ENCODE data around the gene H2AZ2. TPM values are rescaled to one million over a fixed set of nuclear protein-coding genes. Genes with fewer than 3 reads are reported as not detected.

H2AZ2 gene
- total and polyA plus RNA-seq, 2 experiments from 2014 or later, result 165 to 179 TPM

DNA sequence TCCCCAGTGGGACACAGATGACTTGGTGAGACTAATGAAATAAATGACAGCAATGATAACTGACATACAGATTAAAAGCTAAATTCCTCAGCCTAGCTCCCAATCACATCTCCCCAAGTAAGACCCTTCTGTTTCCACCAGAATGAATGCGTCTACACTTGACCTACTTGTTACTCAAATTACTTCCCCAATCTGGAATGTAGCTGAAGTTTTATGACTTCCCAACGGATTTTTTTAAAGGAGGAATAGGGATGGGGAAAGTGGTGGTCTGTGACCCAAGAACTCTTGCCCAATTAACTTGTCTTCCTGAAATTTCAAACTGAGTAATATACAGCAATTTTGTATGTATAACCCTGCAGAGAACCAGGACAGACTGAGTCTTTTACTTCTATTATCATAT, 9.1 kb downstream of the H2AZ2 start:
- in situ Hi-C loops (cut with MboI), result no loop called here
- H3K27me3 ChIP-seq (replicated peaks; ENCODE audit: insufficient read depth), result no peaks in the 10 kb centered on the region
- H3K9ac ChIP-seq, result no peak overlapping the region
- H3K79me2 ChIP-seq (ENCODE audit: insufficient read depth), result peaks cover 91% of the 10 kb centered on the region
- no peaks in the 10 kb centered on the region for H4K20me1 ChIP-seq (ENCODE audit: insufficient read depth)
- no peak for DNase-seq
- peaks cover 20% of the 10 kb centered on the region for H3K36me3 ChIP-seq (ENCODE audit: low read depth)
- H3K4me3 ChIP-seq, result no peak overlapping the region
- no peaks in the 10 kb centered on the region for H3K9me2 ChIP-seq (ENCODE audit: insufficient read depth)
- H2AFZ ChIP-seq, result no peak overlapping the region
- TF ChIP-seq EZH2 (IDR thresholded peaks at IDR 0.05; ENCODE audit: insufficient read depth, poor library complexity, severe bottlenecking) (no peak), EZH2phosphoT487 (IDR thresholded peaks at IDR 0.05; ENCODE audit: insufficient read depth, low read depth) (no peak)
- 0 out of 2 replicates have a peak, but pooled peaks cover 5% of the 10 kb centered on the region for H3F3A ChIP-seq (ENCODE audit: insufficient read depth)
- H3K4me2 ChIP-seq (ENCODE audit: unreplicated experiment), result no peak overlapping the region
- H3K4me1 ChIP-seq (ENCODE audit: insufficient read depth), result no peaks in the 10 kb centered on the region
- H3K9me3 ChIP-seq (ENCODE audit: low read depth), result no peaks in the 10 kb centered on the region
- no peak overlapping the region for H3K27ac ChIP-seq
- WGBS, 2 experiments (ENCODE audit: low coverage in 1 of 2, low lambda C conversion rate in 2 of 2, missing lambda C conversion rate in 2 of 2), result 71 to 82% methylated on average over 2 of the region's 2 CpGs

GRCh38 chr7:44827567-44827966, 20.3 kb downstream of the H2AZ2 start:
- Histone ChIP-seq H3K9me3 (ENCODE audit: low read depth) (no peaks in the 10 kb centered on the region), H3K79me2 (ENCODE audit: insufficient read depth) (0 out of 2 replicates have a peak, but pooled peaks cover 4% of the 10 kb centered on the region), H4K20me1 (ENCODE audit: insufficient read depth) (no peaks in the 10 kb centered on the region), H3K9me2 (ENCODE audit: insufficient read depth) (no peaks in the 10 kb centered on the region), H3K27ac (no peak overlapping the region), H3K4me3 (no peak overlapping the region), H3K9ac (no peak overlapping the region), H3K27me3 (replicated peaks; ENCODE audit: insufficient read depth) (no peaks in the 10 kb centered on the region), H3K4me2 (ENCODE audit: unreplicated experiment) (no peak overlapping the region), H3K36me3 (ENCODE audit: low read depth) (peaks cover 29% of the 10 kb centered on the region), H3K4me1 (ENCODE audit: insufficient read depth) (0 out of 2 replicates have a peak, but pooled peaks cover 8% of the 10 kb centered on the region), H3F3A (ENCODE audit: insufficient read depth) (peaks cover 26% of the 10 kb centered on the region), H2AFZ (no peak overlapping the region)
- no peak for DNase-seq
- WGBS, 2 experiments (ENCODE audit: low coverage in 1 of 2, low lambda C conversion rate in 2 of 2, missing lambda C conversion rate in 2 of 2), result 93 to 97% methylated on average over 3 of the region's 3 CpGs
- no peak for TF ChIP-seq EZH2 (IDR thresholded peaks at IDR 0.05; ENCODE audit: insufficient read depth, poor library complexity, severe bottlenecking)
- no peak for TF ChIP-seq EZH2phosphoT487 (IDR thresholded peaks at IDR 0.05; ENCODE audit: insufficient read depth, low read depth)
- in situ Hi-C loops (cut with MboI), result no loop called here

GRCh38 chr7:44824894-44825526, 22.9 kb downstream of the H2AZ2 start:
- H3K4me1 ChIP-seq (ENCODE audit: insufficient read depth), result 0 out of 2 replicates have a peak, but pooled peaks cover 8% of the 10 kb centered on the region
- H3K9me2 ChIP-seq (ENCODE audit: insufficient read depth), result no peaks in the 10 kb centered on the region
- peak overlapping the region; percentile 38 for H3K27ac ChIP-seq
- in situ Hi-C loops (cut with MboI), result no loop called here
- DNase-seq, result peak; percentile 46
- H3K79me2 ChIP-seq (ENCODE audit: insufficient read depth), result no peaks in the 10 kb centered on the region
- no peak overlapping the region for H3K4me2 ChIP-seq (ENCODE audit: unreplicated experiment)
- no peaks in the 10 kb centered on the region for H3K9me3 ChIP-seq (ENCODE audit: low read depth)
- H3K4me3 ChIP-seq, result no peak overlapping the region
- 71 to 79% methylated on average over 2 of the region's 2 CpGs for WGBS, 2 experiments (ENCODE audit: low coverage in 1 of 2, low lambda C conversion rate in 2 of 2, missing lambda C conversion rate in 2 of 2)
- peaks cover 5% of the 10 kb centered on the region for H3K36me3 ChIP-seq (ENCODE audit: low read depth)
- peaks cover 26% of the 10 kb centered on the region for H3F3A ChIP-seq (ENCODE audit: insufficient read depth)
- no peaks in the 10 kb centered on the region for H4K20me1 ChIP-seq (ENCODE audit: insufficient read depth)
- H2AFZ ChIP-seq, result no peak overlapping the region
- H3K27me3 ChIP-seq (replicated peaks; ENCODE audit: insufficient read depth), result no peaks in the 10 kb centered on the region
- no peak overlapping the region; the same call in 1 of the 2 replicates for H3K9ac ChIP-seq
- TF ChIP-seq EZH2phosphoT487 (IDR thresholded peaks at IDR 0.05; ENCODE audit: insufficient read depth, low read depth), result no peak
- no peak for TF ChIP-seq EZH2 (IDR thresholded peaks at IDR 0.05; ENCODE audit: insufficient read depth, poor library complexity, severe bottlenecking)

DNA sequence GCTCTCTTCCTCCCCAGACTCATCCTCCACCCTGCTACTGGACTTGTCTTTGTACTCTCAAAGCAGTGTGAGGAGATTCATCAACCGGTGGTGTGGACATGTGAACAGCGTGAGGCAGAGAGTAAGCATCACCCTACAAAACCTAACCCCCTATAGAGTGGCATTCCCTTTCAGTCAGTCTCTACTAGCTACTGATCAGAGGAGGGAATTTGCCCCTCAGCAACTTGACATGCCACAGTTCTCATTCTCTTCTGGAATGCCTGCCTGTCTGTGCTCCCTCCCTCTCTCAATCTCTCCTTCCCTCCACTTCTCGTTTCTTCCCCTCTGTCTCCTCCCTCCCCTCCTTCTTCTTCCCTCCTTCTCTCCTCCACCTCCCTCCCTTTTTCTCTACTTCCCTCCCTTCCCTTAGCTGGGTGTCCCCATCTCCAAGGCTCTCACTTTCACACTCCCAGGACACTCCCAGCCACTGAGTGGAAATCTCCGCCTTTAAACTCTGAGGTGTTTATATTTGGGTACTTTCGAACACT, 24.6 kb downstream of the H2AZ2 start:
- H3F3A ChIP-seq (ENCODE audit: insufficient read depth), result peaks cover 26% of the 10 kb centered on the region
- H3K36me3 ChIP-seq (ENCODE audit: low read depth), result no peaks in the 10 kb centered on the region
- H3K4me1 ChIP-seq (ENCODE audit: insufficient read depth), result 0 out of 2 replicates have a peak, but pooled peaks cover 8% of the 10 kb centered on the region
- no peaks in the 10 kb centered on the region for H3K27me3 ChIP-seq (replicated peaks; ENCODE audit: insufficient read depth)
- H4K20me1 ChIP-seq (ENCODE audit: insufficient read depth), result no peaks in the 10 kb centered on the region
- H3K9me3 ChIP-seq (ENCODE audit: low read depth), result no peaks in the 10 kb centered on the region
- no peak overlapping the region for H3K27ac ChIP-seq
- WGBS, 2 experiments (ENCODE audit: low coverage in 1 of 2, low lambda C conversion rate in 2 of 2, missing lambda C conversion rate in 2 of 2), result 86 to 94% methylated on average over 4 to 5 of the region's 5 CpGs
- H3K9me2 ChIP-seq (ENCODE audit: insufficient read depth), result no peaks in the 10 kb centered on the region
- H3K9ac ChIP-seq, result no peak overlapping the region
- H3K79me2 ChIP-seq (ENCODE audit: insufficient read depth), result no peaks in the 10 kb centered on the region
- in situ Hi-C loops (cut with MboI), result no loop called here
- no peak overlapping the region for H2AFZ ChIP-seq
- DNase-seq, result no peak
- no peak overlapping the region for H3K4me2 ChIP-seq (ENCODE audit: unreplicated experiment)
- no peak overlapping the region for H3K4me3 ChIP-seq
- no peak for TF ChIP-seq EZH2 (IDR thresholded peaks at IDR 0.05; ENCODE audit: insufficient read depth, poor library complexity, severe bottlenecking)
- no peak for TF ChIP-seq EZH2phosphoT487 (IDR thresholded peaks at IDR 0.05; ENCODE audit: insufficient read depth, low read depth)
